NCI-H446 treated with DMSO at 0.1 percent for 48 hours (cell line): ENCODE results near the gene BNC2.

Source experiments
- DNase-seq: peaks from one replicate; lab custom pipeline; 2025; lab: John Stamatoyannopoulos, UW

Gene BNC2

DNA sequence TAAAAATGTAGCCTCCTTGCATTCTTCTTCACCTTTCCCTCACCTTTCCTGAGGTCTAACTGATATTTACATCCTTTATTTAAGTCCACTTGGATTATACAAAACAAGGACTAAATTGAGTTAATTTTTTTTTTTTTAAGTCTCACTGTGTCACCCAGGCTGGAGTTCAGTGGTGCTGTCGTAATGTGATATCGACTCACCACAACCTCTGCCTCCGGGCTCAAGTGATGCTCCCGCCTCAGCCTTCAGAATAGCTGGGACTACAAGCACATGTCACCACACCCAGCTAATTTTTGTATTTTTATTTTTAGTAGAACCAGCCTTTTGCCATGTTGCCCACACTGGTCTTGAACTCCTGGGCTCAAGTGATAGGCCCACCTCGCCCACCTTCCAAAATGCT lies 195.3 kb downstream of the BNC2 start:
- no peak for DNase-seq

DNA sequence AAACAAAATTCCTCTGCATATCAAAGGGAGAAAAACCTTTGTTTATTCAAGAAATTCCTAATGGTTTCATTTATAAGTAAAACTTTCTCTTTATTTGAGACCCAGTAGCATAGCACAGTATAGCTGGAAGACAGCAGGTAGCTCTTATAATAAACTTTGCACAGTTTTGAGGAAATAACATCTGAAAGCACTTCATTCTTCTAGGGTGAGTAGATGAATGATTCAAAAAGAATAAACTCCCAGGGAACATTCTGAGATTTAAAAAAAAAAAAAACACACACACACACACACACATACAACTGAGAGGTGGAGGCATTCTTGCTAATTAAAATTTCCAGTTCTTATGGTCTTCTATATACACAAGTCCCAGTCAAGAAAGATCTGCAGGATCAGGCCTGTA lies 197.3 kb downstream of the BNC2 start:
- DNase-seq: no peak

DNA sequence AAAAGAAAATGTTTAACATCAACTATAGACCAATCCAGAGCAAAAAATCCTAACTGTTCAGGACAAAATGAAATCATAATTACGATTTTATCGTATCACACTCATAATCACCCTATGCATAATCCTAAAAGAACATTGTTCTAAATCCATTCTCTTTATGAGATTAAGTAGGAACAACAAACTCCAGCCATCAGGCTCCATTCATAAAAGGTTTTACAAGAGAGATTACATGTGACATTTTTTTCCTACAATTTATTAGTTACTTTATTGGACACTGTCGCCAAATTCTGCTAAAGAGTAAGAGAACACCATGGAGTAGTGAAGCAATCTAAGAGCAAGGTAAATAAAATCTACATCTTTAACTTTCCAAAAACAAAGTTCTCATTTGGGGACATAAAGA lies 198.0 kb downstream of the BNC2 start:
- no peak for DNase-seq

DNA sequence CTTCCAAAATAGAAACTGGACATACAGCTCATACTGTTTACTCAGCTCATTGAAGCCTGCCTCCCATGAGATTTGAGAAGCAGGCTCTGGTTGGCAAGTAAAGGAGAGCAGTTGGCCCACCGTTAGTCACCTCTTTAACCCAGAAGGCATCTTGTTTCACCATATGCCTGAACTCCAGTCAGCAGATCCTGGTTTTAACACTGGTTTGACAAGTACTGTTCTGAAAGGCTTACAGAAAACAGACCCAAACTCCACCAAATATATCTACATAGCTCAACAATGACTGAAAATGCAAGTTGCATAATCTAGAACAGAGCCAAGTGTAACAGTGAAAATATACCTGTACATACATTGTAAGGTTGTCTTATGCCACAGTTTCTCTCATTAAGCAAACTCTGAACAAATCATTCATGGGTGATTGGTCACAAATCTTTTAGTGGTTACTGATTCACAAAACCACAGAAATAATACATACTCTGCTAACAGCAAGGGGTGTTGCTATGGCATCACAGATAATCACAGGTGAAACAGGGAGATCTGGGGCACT lies 198.8 kb downstream of the BNC2 start:
- DNase-seq: peak; percentile 98

DNA sequence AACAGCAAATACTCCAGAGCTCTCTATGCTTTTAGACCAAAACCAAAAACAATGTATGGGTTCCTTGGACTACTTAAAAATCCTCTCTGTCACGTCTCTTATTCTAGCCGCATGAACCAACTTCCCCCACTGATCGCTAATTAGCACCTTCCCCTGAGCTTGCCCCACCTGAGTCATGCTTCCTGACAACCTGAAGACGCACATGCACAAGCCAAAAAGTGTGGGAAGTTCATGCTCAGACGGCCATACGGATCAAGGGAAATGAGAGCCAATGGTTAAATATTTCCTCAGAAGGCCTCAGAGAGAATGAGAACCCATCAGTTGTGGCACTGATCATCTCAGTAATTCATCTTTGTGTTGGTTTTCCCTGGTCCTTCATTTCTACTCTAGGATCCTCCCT lies 199.7 kb downstream of the BNC2 start:
- no peak for DNase-seq

DNA sequence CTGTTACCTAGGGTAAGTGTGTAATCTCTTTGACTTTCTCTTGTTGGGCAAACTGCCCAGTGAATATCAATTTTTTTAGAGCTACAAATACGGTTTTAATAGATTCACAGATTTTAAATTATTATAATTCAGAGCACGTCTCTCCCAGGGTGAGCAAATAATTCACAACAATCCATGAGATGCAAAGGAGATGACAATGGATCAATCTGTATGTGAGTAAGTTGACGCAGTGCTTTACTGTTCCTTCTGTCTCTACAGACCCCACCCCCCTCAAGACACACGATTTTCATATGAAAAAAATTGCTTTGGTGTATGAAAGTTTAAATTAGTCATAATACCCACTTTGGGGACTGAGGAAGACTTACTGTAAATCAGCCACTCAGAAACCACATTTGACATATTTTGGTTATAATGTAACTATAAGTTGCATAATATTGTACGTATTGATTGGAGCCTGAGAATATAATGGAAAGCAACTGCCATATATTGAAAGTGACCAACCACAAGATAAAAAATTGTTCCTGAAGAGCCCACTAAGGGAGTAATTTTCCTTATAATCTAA lies 201.7 kb downstream of the BNC2 start:
- DNase-seq: no peak

DNA sequence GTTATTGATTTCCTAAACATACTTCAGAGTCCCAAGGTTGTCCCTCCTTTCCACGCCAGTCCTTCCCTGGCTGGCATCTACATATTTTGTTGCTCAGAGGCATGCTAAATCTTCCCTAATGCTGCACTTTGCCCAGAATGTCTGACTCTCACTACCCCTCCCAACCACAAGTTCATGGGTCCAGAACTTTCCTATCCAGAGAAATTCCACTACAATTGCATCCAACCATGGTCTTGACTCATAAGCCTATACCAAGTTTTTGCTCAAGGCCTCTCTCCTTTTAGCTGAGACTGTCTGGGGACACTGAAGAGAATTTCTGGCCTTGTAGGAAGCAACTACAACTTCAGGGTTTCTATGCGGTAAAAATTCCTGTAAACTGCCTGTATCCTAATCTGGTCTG lies 206.3 kb downstream of the BNC2 start:
- DNase-seq: no peak

DNA sequence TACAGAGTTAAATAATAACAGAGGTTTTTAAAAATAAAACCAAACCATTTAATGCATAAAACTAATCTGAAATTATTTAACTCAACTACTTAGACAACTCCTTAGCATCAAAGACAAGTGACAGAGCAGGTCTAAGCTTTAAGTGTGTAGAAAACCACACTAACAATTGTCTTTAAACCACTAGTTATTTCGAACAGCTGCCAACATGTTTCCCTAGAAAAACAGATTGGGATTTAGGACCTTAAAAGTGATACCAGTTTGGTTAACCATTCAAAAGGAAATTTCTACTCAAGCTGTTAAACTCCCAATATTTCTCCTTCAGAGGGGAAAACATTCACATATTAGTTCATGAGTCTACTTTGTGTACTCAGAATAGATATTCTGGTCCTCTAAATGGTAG lies 208.7 kb downstream of the BNC2 start:
- DNase-seq: peak; percentile 29

DNA sequence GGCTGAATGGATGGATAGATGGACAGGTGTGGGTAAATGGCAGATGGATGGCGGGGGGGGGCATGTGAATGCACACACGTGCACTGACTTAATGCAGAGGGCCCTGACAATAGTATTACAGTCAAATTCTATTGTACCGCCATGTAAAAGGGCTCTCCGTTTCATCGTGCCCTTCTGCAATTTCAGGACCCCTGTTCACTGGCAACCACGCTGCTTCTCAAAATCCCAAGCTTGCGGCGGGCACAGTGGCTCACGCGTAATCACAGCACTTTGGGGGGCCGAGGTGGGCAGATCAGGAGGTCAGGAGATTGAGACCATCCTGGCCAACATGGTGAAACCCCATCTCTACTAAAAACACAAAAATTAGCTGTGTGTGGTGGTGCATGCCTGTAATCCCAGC lies 211.4 kb downstream of the BNC2 start:
- DNase-seq: no peak

DNA sequence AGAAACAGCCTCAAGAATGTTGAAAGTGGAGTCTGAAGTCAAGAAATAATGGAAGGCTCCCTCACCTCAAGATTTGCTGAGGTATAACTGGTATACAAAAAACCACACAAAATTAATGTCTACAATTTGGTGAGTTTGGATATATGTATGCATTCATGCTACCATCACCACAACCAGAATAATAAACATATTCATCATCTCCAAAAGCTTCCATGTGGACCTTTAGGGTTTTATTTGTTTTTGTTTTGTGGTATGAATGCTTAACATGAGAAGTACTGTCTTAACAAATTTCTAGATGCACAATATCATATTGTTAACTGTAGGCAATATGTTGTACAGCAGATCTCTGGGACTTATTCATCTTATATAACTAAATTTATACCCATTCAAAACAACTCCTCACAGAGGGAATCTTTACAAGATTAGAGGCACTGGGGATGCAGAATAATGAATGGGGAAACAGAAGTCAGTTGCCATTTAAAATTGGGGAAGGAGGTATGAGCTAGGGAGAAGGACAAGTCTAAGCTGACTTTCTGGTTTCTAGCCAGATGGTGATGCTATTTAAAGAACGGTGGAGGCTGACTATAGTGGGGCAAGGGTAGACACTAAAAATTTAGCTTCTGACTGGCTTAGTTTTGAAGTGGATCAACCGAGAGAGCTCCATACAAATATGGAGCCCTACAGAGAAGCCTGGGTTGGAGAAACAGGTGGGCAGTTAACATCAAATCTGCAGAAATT lies 213.9 kb downstream of the BNC2 start:
- DNase-seq: peak; percentile 38

DNA sequence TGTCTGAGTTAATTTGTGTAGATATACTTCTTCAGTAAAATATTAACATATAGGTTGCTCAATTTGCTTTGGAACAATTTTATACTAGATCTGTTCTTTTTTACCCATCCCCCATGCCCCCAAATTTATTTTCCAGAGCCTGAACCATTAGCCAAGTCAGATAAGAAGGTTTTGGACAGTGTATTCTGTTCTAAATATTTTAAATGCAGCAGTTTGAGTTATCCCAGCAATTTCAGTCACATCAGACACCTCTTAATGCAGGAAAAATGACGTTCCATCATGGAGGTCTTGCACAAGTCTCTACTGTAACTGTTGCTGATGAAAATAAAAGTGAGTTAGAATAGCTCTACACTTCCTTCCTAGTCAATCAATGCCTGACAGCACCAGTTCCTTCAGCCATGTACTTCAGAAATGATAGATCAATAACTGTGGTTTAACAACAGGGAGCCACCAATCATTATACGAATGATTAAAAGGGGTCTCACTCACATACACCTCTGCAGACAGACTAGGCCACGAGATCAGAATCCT lies 215.8 kb downstream of the BNC2 start:
- DNase-seq: no peak

DNA sequence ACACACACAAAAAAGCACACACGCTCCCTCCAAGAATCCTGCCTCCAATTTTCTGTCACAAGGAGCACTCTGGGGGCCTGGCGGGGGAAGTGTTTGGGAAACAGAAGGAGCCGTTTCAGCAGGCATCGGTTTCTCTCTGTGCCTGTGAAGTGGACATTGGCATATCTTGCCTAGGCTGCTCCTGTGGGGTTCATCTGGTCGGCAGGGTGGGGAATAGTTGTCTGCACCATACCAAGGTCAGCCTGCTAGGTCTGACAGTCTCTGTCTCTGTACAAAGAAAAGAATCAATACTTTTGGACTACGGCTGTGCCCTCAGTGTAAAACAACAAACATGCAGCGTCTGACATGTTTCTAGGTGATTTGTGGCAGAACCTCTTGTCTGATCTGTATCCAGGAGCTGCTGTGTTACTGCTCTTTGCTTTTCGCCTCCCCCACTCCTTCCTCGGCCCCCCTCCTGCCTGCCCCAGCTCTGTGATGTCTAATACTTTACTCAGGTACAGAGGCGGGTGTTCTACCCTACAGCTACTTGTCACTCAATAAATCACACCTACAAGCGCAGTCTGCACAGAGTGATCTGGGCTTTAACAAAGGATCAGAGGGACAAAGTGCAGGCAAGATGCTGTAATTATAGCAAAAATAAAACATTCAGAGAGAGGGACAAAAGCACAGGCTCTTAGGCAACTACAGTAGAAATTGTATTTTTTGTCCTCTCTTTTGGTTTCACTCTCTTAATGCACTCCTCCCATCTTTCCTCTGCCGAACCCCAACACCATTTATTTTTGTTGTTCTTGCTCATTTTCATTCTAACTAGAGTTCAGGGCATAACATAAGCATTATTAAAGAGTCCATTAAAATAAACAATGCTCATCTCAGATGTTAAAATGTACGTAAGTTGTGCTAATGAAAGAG lies 216.7 kb downstream of the BNC2 start:
- peak; percentile 46 for DNase-seq

DNA sequence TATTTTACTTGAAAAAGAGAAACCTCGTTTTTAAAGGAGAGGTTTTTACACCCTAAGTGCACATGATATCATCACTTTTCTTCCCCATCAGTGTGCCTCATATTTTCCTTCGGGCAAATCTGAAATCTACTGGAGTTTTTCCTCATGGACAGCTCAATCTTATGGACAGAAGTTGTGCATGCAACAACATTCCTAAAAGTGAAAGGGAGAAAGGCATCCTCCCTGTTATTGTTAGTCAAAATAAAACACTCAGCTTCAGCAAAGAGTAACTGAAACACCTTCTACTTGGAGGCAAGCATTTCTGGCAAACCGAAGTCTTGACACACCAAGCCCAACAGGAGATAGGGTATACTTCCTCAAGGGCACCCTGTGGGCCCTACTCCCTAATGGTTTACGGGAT lies 217.9 kb downstream of the BNC2 start:
- no peak for DNase-seq

DNA sequence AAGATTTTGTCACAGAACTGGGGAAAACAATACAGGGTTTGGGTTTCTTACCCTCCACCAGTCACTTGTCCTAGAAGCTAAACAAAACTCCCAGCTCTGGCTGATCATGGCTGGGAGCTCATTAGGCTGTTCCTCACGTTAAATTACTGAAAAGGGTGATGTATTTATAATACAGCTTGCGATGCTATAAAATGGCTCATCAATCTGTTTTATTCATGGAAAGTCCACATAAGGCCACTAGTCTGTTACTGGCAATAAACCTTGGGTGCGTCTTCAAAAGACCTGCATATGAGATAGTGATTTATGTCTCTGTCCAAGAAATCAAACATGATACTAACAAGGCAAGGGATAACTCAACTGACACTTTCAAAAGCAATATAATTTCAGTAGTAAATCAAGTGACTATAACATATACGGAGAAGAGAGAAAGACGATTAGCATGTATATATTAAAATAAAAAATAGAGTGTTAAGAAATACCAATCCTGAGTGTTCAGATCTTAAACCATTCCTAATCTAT lies 219.0 kb downstream of the BNC2 start:
- peak; percentile 37 for DNase-seq

DNA sequence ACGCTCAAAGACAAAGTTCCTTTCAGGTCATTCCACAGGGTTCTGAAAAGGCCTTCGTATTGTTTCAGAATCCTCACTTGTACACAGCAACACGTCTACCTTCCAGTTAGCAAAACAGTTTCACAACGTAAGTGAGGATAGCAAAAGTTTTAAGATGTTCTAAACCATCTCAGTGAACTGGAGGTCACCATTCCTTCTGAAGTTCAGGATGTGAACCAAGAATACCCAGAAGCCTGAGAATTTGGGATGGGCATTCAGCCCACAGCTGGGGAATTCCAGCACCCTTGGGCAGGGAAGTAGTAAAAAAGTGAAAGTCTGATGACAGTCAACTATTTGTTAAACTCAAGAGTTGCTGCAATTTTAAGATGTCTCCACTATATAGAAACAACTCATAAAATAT lies 224.5 kb downstream of the BNC2 start:
- DNase-seq: no peak

DNA sequence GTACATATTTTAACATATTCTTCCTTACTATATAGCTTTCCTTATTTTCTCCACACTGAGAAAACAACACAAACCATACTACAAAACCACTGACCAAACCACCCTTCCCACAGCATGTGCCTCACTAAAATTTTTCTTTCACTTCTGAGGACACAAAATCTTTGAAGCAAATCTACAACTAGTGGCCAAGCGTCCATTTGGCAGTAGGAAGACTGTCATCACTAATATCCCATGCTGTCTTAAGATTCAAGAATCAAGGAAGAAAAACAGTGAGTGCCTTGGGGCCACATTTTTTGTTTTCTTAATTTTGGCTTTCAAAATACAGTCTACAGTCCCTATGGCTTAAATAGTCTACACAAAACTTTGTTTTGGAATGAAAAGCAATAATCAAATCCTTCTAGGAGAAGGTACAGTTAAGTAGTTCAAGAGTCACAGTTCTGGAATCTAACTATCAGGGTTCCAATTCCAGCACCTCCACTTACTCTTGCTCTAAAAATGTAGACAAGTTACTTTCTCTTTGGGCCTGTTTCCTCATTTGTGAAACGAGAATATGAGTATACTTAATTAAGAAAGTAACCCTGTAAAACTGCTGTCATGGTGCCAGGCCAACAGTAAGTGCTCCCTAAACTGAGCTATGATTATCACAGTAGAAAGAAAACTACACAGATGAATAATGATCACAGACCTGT lies 227.9 kb downstream of the BNC2 start:
- no peak for DNase-seq

DNA sequence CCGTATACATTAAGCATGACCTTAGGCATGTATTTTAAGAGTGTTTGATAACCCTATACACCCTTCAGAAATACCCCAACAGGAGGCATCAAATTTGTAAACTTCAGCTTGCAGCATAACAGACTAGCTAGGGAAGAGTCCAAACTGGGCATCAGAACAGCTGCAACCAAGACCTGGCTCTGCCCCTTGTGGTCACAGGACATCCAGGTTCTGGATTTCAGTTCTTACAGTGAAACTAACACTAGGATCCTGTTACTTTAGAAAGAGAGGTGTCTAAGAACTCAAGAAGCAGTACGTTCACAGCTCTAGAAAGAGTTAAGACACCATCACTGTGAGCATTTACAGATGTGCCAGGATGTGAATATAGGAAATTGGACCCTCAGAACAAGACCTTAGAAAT lies 229.8 kb downstream of the BNC2 start:
- no peak for DNase-seq

DNA sequence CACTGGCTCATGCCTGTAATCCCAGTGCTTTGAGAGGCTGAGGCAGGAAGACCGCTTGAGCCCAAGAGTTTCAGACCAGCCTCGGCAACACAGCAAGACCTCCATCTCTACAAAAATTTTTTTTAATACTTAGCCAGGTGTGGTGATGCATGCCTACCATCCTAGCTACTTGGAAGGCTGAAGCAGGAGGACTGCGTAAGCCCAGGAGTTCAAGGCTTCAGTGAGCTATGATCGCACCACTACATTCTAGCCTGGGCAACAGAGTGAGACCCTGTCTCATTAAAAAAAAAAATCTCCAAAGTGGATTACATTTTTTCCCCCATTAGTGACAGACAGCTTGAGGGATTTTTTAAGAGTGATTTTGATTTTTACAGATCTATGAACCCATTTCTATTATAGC lies 230.8 kb downstream of the BNC2 start:
- no peak for DNase-seq

DNA sequence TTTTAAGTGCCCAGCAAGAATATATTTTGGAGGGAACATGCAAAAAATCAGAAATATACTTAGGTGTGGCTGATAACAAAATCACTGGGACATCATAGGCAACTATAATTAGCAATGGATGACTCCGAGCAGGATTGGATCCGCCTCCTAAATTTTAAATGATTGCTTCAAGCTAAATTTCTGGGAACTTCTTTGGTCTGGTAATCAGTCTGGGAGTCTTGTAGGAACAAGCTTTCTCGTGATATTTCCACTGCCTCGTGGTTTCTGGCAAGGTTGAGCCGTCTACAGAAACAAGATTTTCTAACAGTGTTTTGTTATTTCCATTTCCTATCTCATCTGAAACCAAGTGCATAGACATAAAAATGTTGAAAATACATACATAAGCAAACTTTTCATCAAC lies 232.6 kb downstream of the BNC2 start:
- DNase-seq: no peak

DNA sequence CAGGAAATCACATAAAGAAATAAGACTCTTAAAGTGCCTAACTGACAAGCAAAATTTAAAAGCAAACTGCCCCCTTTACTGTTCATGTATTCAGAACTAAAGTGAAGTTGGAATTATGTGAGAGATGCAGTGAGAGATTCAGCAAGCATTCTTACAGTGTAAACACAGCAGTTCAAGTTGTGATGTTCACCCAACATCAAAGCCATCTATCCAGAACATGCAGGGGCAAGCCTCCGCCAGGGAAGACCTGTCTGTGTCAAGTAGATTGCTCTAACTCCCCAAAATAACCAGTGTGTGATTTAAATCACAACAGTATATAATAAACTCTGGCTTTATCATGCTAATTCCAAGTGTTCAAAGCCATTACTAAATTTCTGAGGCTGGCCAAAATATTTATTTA lies 233.3 kb downstream of the BNC2 start:
- DNase-seq: no peak

DNA sequence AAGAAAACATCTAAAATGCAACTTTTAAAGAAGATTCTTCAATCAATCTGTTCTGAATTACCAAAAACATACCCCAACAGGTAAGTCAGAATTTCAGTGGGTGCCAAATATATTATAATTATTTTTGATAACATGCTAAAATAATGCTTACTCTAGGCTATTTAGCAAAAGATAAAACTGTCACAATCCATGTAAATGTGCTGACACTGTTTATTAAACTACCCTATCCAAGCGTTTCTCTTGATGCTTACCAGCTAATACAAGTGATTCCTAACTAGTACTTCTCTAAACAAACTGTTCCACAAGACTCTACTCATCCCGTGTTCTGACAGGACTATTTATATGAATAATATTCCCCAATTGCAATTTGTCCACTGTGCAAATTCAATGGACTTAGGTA lies 236.7 kb downstream of the BNC2 start:
- DNase-seq: no peak

DNA sequence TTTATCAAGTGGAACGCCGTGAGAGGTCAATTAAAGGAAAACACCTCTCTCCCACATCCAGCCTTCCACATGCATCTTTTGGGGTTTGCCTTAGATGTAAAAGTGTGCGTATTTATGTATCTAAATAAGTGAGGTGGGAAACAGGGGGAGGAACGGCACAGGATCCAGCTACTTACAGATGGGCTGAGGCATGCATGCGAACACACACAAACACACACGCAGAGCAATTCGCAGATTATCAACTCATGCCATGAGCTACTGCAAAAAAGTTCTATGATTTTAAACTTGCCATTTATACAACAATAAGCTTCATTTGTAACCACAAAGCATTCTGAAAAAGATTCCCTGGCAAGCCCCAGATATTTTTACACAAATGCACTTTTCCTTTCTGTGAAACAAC lies 242.1 kb downstream of the BNC2 start:
- no peak for DNase-seq
